Pulmonary artery endothelial cell (primary cell): ENCODE results near the gene PRKCI. TPM values are rescaled to one million over a fixed set of nuclear protein-coding genes. Genes with fewer than 3 reads are reported as not detected.
"Not testable (repeated sequence)": the region's sequence is repeated elsewhere in the genome, so short reads cannot be mapped to it uniquely, and the experiment has no call there.

ENCODE experiments used
- DNase-seq: peaks from one replicate; pipeline ENCODE4 v3.0.0-alpha.2; 2011; ENCODE audit warnings: low read depth, low spot score
- total RNA-seq: library from RNA; depleted of rRNA; stranded (reverse); fragments of >200 nt; gene quantifications from 2 replicates; pipeline ENCODE4 v1.2.3, GENCODE V29; 2014

PRKCI gene
- 31.6 and 39.5 TPM in 2 replicates for total RNA-seq

DNA sequence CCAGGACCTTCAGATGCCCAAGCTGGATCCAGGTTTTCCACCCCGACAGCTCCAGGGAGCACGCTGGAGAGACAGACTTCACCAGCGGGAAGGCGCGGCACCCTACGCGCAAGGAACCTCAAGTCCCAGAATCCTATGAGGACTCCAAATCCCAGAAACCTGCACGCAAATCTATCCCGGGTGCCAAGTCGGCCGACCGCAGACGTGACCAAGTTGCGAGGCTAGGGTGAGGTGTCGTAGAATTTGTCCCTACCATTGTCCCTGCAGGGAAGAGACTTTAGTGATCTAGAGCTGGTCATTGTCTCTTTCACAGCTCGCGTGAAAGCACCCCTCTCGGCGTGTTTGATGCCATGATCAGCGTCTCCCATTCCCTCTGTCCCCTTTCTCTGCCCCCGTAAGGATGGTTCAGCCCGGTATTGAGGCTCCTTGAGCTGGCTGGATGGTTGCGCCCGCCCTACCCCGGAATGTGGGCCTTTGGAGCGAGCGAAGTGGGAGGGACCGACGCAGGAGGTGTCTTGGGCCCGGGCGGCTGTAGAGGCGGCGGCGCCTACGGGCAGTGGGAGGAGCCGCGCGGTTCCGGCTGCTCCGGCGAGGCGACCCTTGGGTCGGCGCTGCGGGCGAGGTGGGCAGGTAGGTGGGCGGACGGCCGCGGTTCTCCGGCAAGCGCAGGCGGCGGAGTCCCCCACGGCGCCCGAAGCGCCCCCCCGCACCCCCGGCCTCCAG lies at the start of gene PRKCI:
PRKCI (plus strand) TSS at position 501 of the 723 bp plus-strand sequence. CDS start 246 bp downstream, outside the sequence.
- DNase-seq: peak; percentile 88

DNA sequence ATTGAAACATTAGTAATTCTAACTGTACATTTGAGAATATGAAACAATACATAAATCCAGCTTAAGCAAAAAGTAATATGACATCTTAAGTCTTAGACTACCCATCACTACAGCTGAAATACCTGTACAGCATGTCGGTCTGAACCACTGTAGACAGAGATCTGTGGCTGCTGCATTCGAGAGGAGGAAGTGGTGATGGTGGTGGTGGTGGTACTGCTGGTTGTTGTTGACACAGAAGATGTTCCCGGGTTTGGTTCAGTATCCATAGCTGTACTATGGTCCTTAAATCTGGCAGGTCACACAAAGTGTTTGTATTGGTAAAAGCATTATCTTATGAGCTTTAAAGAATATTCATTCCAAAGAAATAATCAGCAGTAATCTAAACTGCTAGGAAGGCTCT lies 43.6 kb upstream of the PRKCI start:
- no peak for DNase-seq

DNA sequence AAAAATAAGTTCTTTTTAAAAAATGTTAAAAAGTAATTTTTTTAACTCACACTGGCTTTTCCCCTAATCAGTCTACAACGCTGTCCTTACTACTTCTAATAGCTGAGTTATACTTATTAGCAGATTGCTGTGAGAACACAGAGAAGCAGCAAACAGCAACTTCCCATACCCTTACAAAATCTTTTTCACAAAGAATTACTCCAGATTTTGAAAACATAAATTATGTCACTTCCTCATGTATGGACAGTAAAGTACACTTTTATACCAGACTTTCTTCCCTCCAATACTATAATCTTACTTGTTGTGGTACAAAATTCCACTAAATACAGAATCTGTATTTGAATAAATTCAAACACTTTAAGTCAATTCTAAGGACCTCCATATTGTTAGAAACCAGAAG lies 42.8 kb upstream of the PRKCI start:
- DNase-seq: no peak

DNA sequence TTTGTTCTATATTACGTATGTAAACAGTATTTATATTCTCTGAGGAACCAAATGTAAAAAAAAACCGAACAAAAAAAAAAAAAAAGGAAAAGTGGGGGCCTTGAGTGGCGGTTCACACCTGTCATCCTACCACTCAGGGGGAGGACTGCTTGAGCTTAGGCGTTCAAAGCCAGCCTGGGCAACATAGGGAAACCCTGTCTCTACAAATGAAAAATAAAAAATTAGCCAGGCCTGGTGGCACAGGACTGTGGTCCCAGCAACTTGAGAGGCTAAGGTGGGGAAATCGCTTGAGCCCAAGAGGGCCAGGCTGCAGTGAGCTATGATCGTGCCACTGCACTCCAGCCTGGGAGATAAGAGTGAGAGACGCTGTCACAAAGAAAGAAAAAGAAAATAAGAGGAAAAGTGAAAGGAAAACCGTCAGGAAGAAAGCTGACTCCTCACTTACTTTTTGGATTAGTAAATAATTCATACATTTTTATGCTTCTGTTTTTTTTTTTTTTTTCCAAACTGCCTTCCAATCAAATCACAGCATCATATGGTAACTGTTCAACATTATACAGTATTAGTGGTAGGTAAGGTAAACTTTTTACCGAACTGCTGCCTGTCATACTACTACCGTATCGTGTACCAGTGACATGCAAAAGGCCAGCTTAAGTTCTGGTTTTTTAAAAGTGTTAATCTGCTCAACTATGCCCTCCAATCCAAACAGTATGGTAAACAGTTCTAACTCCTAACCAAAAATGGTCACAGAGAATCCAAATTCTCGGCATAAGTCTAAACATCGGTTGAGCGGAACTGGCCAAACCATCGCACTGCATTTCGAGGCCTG lies 41.9 kb upstream of the PRKCI start:
- DNase-seq: no peak

DNA sequence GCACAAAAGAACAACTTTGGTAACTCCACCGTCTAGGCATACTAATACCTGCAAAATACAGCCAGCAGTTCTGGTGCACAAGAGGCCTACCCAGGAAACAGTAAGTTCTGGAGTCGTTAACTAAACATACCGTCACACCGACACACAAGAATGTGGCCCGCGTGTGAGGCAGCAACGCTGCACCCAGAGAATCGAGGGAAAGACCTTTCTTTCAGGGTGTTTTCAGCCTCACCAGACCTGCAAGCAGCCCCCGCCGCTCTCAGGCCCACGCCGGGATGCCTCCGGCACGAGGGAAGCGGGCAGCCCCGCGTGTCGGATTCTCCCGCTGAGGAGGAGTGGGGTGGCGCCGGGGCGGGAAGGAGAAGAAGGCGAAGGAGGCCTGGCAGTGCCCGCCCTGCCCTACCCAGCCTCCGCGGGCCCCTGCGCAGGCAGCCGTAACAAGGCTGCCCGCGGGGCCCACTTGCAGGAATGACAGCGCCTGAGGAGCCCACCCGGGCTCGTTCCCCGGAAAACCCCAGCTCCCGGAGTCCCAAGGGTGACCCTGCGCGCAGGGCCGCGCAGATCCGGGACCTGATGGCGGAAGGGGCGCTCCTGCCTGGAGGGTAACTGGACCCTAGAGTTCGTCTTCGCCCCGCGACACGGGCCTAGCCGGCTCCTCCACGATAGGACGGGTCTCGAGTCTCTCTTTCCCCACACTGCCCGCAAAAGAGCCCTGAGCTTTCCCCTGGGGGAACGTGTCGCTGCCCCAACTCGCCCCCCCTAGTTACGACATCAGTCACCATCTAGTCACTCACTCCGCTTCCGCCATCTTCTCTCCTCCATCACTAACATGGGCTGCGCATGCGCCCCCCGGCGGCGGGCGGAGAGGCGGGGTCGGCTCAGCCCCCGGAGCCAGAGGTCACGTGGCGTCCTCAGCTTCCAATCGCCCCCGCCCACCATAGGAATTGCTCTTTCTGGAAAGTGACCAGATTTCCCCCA lies 41.0 kb upstream of the PRKCI start, which contains the start of gene PHC3:
PHC3 (minus strand) TSS at position 826 of the 978 bp plus-strand sequence; CDS start at position 808, 18 bp downstream.
- peak; percentile 66 for DNase-seq

DNA sequence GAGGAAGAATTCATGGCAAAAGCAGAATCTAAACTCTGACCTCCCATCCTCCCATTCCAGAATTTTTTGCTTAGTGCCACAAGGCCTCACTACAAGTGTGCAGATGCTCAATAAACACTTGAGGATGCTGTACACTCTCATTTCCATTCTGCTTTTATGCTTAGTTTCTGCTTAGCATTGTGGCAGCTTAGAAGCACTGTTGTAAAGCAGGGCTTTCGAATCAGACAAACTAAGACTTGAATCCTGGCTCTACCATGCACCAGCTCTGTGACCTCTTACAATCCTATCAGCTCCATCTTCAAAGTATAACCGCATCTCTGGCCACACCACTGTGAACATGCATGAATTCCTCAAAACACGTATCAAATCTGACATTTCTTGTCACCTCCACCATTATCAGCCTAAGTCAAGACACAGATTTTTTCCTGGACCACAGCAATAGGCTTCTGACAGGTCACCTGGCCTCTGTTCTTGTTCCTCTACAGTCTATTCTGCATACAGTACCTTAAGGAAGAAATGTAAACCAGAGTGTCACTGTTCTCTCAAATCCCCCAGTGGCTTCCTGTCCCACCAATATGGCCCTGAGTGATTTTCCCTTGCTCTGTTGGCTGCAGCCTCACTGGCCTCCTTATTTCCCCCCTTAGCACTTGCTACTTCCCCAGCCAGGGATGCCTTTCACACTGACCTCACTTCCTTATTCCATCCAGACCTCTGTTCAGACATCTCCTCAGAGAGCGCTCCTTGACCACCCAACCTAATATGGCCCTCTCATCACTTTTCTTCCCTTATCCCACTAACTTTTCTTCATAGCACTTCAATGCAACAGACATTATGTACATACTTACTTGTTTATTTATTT lies 32.6 kb upstream of the PRKCI start:
- no peak for DNase-seq

DNA sequence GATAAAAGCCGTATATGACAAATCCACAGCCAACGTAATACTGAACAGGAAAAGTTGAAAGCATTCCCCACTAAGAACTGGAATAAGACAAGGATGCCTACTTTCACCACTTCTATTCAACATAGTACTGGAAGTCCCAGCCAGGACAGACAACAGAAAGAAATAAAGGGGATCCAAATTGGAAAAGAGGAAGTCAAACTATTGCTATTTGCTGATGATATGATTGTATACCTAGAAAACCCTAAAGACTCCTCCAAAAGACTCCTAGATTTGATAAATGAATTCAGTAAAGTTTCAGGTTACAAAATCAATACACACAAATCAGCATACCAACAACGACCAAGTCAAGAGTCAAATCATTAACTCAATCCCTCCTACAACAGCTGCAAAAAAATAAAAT lies 26.5 kb upstream of the PRKCI start:
- not testable (repeated sequence) for DNase-seq

DNA sequence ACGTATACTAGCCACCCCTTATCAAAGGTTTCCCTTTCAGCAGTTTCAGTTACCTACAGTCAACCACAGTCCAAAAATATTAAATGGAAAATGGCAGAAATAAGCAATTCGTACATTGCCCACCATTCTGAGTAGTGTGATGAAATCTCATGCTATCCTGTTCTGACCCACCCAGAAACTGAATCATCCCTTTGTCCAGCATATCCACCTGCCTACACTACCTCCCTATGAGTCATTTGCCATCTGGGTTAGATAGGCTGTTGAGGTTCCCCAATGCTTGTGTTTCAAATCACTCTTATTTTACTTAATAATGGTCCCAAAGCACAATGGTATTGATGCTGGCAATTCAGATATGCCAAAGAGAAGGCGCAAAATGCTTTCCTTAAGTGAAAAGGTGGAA lies 25.4 kb upstream of the PRKCI start:
- DNase-seq: no peak

DNA sequence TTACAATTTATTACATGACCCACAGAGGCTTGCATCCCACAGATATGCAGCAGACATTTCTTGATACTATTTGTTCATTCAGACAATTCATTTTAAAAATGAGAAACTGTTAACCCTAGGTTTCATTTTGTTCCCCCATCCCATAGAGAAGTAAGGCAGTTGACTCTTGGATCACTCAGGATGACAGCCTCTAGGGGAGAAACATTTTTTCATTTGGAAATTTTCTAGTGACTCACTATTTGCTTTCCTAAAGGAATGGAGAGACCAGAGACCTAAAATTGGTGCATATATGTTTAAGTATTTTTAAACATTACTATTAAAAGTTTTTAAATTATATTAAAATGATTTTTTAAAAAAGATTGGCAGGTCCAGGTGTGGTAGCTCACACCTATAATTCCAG lies 21.2 kb upstream of the PRKCI start:
- DNase-seq: no peak

DNA sequence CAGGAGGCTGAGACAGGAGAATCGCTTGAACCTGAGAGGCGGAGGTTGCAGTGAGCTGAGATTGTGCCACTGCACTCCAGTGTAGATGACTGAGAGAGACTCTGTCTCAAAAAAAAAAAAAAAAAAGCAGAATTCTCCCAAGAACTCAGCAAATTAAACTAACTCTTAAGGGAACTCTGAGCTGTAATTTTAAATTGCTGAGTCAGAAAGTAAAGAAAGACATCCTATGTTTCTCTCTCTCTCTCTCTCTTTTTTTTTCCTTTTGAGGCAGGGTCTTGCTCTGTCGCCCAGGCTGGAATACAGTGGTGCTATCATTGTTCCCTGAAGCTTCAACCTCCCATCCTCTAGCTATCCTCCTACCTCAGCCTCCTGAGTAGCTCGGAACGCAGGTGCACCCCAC lies 20.7 kb upstream of the PRKCI start:
- DNase-seq: no peak

DNA sequence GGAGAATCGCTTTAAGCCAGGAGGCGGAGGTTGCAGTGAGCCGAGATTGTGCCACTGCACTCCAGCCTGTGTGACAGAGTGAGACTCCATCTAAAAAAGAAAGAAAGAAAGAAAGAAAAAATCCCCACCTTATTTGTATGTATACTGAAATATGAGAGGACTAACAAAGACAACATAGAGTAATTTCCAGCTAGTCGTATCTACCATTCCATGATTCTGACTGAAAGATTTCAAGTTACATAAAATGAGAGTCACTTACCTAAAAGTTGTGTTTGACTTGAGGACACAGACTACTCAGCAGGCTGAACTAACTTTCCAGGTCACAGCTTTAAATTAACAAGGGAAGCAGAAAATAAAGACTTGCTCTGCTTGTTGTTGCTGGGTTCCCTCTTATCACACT lies 18.8 kb upstream of the PRKCI start:
- DNase-seq: no peak

DNA sequence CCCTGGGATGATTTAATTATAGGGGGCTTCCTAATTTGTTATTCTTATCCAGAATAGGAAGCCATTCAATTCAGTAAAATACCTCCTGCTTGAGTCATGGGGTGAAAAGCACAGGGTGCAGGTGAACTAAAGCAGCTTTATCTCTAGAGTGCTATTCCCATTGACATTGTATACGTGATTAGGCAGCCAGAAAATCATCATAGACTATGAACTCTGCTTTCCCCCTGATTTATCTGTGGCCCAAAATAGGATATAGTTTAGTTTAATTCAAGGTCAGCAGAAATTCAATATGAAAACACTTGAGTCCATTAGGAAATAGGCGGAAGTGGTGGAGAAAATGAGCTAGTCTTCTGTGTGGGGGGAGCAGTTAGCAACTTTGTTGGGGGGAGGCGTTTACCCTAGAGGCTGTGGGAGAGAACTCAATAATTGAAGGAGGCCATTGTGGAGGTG lies 18.2 kb upstream of the PRKCI start:
- no peak for DNase-seq

DNA sequence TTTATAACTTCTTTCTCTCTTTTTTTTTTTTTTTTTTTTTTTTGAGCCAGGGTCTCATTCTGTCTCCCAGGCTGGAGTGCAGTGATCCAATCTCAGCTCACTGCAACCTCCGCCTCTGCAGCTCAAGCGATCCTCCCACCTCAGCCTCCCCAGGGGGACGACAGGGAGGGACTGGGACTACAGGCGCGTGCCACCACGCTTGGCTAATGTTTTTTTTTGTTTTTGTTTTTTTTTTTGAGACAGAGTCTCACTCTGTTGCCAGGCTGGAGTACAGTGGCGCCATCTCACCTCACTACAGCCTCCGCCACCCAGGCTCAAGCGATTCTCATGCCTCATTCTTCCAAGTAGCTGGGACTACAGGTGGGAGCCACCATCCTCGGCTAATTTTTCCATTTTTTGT lies 17.7 kb upstream of the PRKCI start:
- DNase-seq: no peak

DNA sequence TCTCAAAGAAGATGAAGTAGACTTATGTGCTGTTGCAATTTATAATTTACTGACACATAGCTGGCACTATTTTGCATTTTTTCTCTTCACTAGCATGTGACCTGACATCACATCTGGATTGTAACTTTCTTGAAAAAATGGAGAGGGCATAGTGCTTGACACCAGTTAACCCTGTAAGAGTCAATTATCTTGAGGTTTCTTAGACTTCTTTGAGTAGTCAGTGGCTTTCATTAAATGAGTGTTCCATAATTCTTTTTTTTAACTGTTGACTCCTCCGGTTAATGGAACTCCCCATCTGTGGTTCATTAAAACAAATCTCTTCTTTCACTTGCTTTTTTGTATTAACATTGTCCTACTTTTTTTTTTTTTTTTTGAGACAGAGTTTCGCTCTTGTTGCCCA lies 16.9 kb upstream of the PRKCI start:
- DNase-seq: no peak

DNA sequence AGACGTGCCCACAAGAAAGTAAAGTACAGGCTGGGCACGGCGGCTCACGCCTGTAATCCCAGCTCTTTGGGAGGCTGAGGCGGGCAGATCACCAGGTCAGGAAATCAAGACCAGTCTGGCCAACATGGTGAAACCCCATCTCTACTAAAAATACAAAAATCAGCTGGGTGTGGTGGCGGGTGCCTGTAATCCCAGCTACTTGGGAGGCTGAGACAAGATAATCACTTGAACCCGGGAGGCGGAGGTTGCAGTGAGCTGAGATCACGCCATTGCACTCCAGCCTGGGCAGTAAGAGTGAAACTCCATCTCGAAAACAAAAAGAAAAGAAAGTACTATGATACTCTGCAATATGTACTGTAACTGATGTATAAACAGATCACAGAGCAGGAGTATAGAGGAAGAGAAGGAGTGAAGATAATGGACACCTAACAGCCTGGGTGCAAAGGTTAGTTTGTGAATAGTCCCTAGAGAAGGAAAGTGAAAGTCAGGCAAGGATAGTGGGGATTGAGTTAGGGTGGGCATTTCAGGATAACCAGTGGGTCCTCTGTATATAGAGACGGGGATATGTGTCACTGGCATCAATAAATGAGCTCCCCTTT lies 16.0 kb upstream of the PRKCI start:
- DNase-seq: not testable (repeated sequence)

DNA sequence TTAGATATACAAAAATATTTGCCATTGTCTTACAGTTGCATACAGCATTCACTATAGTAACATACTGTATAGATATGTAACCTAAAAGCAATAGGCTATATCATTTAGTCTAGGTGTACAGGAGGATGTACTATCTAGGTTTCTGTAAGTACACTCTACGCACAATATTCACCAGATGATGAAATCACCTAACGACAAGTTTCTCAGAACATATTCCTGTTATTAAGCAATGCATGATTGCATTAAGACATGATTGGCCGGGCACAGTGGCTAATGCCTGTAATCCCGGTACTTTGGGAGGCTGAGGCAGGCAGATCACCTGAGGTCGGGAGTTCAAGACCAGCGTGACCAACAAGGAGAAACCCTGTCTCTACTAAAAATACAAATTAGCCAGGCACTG lies 14.5 kb upstream of the PRKCI start:
- no peak for DNase-seq

DNA sequence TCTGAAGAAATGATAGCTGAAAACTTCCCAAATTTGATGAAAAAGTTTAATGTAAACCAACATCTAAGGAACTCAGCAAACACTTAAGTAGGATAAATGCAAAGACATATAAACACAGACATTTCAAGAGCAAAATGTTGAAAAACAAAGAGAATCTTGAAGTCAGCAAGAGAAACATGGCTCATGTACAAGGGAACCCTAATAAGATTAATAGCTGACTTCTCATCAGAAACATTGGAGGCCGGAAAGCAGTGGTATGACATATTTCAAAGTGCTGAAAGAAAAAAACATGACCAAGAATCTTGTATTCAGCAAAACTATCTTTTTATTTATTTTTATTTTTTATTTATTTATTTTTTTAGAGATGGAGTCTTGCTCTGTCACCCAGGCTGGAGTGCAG lies 10.6 kb upstream of the PRKCI start:
- DNase-seq: no peak

DNA sequence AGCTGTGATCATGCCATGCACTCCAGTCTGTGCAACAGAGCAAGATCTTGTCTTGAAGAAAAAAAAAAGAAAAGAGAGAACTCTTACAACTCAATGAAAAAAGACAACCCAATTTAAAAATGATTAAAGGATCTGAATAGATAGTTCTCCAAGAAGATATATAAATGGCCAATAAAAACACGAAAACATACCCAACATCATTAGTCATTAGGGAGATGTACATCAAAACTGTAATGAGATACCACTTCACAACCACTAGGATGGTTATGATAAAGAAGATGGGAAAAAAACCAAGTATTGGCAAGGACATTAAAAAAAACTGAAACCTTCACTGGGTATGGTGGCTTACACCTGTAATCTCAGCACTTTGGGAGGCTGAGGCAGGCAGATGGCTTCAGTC lies 2.4 kb upstream of the PRKCI start:
- DNase-seq: no peak

DNA sequence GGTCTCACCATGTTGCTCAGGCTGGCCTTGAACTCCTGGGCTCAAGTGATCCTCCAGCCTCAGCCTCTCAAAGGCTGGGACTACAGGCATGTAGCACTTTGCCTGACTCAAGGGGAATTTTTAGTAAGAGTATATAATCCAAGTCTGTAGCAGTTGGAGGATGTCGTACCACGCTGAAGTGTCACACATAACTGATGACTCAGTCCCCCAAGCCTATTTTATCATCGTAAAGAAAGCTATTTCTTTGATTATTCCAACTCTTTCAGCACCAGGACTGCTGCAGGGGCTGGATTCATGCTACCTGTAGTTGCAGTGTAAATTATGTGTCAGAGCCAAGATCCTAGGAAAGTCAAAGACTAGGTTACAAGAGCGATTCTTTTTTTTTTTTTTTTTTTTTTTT lies 1.4 kb upstream of the PRKCI start:
- DNase-seq: no peak
